Loucy (cell line): ENCODE results near the gene TMEM51.

Experiments
- H2AFZ ChIP-seq: fragments of 200-600 bp; sonication (generic); 2 replicates; pipeline ENCODE4 v1.6.0; 2016; ENCODE audit warnings: antibody characterized with exemption, mild to moderate bottlenecking, low read length, moderate library complexity
- H3F3A ChIP-seq: fragments of 200-600 bp; 2 replicates; pipeline ENCODE4 v1.6.0; 2016; ENCODE audit warnings: antibody characterized with exemption, low read depth, mild to moderate bottlenecking
- H3K27me3 ChIP-seq: fragments of 200-600 bp; sonication (generic); 2 replicates; pipeline ENCODE4 v1.6.1; 2014; ENCODE audit warnings: low read length, mild to moderate bottlenecking; ENCODE audit not compliant: insufficient read depth, poor library complexity, severe bottlenecking
- H3K36me3 ChIP-seq: fragments of 200-600 bp; sonication (generic); 2 replicates; pipeline ENCODE4 v1.6.1; 2016; ENCODE audit warnings: low read length; ENCODE audit not compliant: insufficient read depth
- H3K4me1 ChIP-seq: fragments of 200-600 bp; sonication (generic); 2 replicates; pipeline ENCODE4 v1.5.1; 2014; ENCODE audit warnings: low read length, mild to moderate bottlenecking; ENCODE audit not compliant: insufficient read depth, poor library complexity, severe bottlenecking
- H3K4me2 ChIP-seq: fragments of 200-600 bp; sonication (generic); 2 replicates; pipeline ENCODE4 v1.6.0; 2014; ENCODE audit warnings: antibody characterized with exemption, low read length, low read depth, mild to moderate bottlenecking; ENCODE audit not compliant: poor library complexity, severe bottlenecking
- H3K4me3 ChIP-seq: fragments of 200-600 bp; sonication (generic); 2 replicates; pipeline ENCODE4 v1.5.1; 2014; ENCODE audit warnings: low read length, mild to moderate bottlenecking, mixed read lengths; ENCODE audit not compliant: poor library complexity, severe bottlenecking
- H3K79me2 ChIP-seq: fragments of 200-600 bp; sonication (generic); 2 replicates; pipeline ENCODE4 v1.6.1; 2014; ENCODE audit warnings: low read length; ENCODE audit not compliant: insufficient read depth
- H3K9ac ChIP-seq: fragments of 200-600 bp; sonication (generic); 2 replicates; pipeline ENCODE4 v1.6.0; 2014; ENCODE audit warnings: mild to moderate bottlenecking, low read depth, low read length, moderate library complexity; ENCODE audit not compliant: poor library complexity, severe bottlenecking
- H3K9me2 ChIP-seq: fragments of 200-600 bp; sonication (generic); replicated peaks from 2 replicates; pipeline ENCODE4 v1.6.1; 2016; ENCODE audit warnings: low read depth, low read length, mixed read lengths
- H3K9me3 ChIP-seq: fragments of 200-600 bp; sonication (generic); 2 replicates; pipeline ENCODE4 v1.6.1; 2014; ENCODE audit warnings: mild to moderate bottlenecking, antibody characterized with exemption, low read length, low read depth; ENCODE audit not compliant: insufficient read depth
- H4K20me1 ChIP-seq: fragments of 200-600 bp; sonication (generic); 2 replicates; pipeline ENCODE4 v1.6.0; 2014; ENCODE audit warnings: antibody characterized with exemption, low read length, mild to moderate bottlenecking; ENCODE audit not compliant: insufficient read depth, poor library complexity, severe bottlenecking
- CTCF ChIP-seq: fragments of 200-600 bp; sonication (generic); conservative IDR thresholded peaks from 2 replicates; pipeline ENCODE4 v1.5.1; 2014; ENCODE audit warnings: mild to moderate bottlenecking, antibody characterized with exemption, low read length
- EZH2phosphoT487 ChIP-seq: fragments of 200-600 bp; IDR thresholded peaks from 2 replicates; pipeline ENCODE4 v1.6.1; 2018; ENCODE audit warnings: antibody characterized with exemption, mild to moderate bottlenecking, moderate library complexity, borderline replicate concordance

Gene TMEM51

DNA sequence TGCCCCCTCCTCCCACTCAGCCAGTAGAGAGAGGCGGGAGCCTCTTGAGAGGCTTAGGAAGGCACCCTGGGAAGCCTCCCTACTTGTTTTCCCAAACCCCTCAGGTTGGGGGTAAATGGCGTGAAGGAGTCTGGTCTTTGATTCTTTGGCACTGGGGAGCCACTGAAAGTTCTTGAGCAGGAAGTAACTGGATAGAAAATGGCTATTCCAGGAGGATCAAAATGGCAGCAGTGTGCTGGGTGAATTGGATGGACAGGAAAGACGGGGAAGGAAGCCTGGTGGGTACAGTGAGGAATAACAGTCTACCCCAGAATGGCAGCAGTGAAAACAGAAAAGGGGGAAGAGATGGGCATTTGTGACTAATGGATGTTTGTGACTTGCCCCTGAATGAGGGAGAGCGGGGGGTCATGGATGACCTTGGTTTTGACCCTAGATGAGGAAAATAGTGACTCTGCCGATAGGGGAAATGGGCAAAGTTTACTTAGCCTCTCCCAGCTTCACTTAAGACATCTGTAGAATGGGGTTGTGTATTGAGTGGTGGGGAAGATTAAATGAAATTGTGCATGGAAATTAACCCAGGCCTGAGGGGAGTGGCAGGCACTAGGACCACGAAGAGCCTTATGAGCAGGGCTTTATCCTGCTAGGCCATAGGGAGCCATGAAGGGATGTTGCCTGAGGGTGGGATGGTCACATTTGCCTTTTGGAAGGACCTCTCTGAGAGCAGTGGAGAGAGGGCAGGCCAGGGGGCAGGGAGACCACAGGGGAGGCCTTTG is 32.7 kb downstream of the TMEM51 start:
- Histone ChIP-seq H3K27me3 (no peaks in the 10 kb centered on the region), H3K4me3 (no peak overlapping the region), H3K9me3 (no peaks in the 10 kb centered on the region), H2AFZ (no peak overlapping the region), H3K36me3 (no peaks in the 10 kb centered on the region), H3K9me2 (no peaks in the 10 kb centered on the region), H4K20me1 (no peaks in the 10 kb centered on the region), H3F3A (no peaks in the 10 kb centered on the region), H3K79me2 (no peaks in the 10 kb centered on the region), H3K9ac (no peak overlapping the region), H3K4me2 (no peak overlapping the region), H3K4me1 (no peaks in the 10 kb centered on the region)
- no peak for TF ChIP-seq EZH2phosphoT487
- TF ChIP-seq CTCF: no peak

GRCh38 chr1:15186846-15187151 is 33.3 kb downstream of the TMEM51 start:
- no peaks in the 10 kb centered on the region for H3K36me3 ChIP-seq
- H3K27me3 ChIP-seq: no peaks in the 10 kb centered on the region
- H3K9me2 ChIP-seq: no peaks in the 10 kb centered on the region
- no peak overlapping the region for H3K4me2 ChIP-seq
- H3K79me2 ChIP-seq: no peaks in the 10 kb centered on the region
- H4K20me1 ChIP-seq: no peaks in the 10 kb centered on the region
- TF ChIP-seq CTCF (no peak), EZH2phosphoT487 (no peak)
- H3F3A ChIP-seq: no peaks in the 10 kb centered on the region
- no peak overlapping the region for H3K4me3 ChIP-seq
- no peak overlapping the region for H3K9ac ChIP-seq
- H3K9me3 ChIP-seq: no peaks in the 10 kb centered on the region
- H2AFZ ChIP-seq: no peak overlapping the region
- H3K4me1 ChIP-seq: no peaks in the 10 kb centered on the region

GRCh38 chr1:15187175-15188129 is 33.9 kb downstream of the TMEM51 start:
- no peak overlapping the region for H3K9ac ChIP-seq
- no peak overlapping the region for H3K4me3 ChIP-seq
- H3K9me3 ChIP-seq: no peaks in the 10 kb centered on the region
- no peaks in the 10 kb centered on the region for H3K27me3 ChIP-seq
- H3K4me1 ChIP-seq: no peaks in the 10 kb centered on the region
- no peak overlapping the region for H3K4me2 ChIP-seq
- TF ChIP-seq CTCF (no peak), EZH2phosphoT487 (no peak)
- no peaks in the 10 kb centered on the region for H3F3A ChIP-seq
- H3K79me2 ChIP-seq: no peaks in the 10 kb centered on the region
- no peak overlapping the region for H2AFZ ChIP-seq
- H3K36me3 ChIP-seq: no peaks in the 10 kb centered on the region
- H4K20me1 ChIP-seq: no peaks in the 10 kb centered on the region
- H3K9me2 ChIP-seq: no peaks in the 10 kb centered on the region
